SK-N-SH (cell line): Measurements from ENCODE around the gene CDC42SE2.

ENCODE experiments used
- CHD2 ChIP-seq: fragments of 150-350 bp; IDR thresholded peaks from 2 replicates; pipeline ENCODE4 v1.6.1; 2018; ENCODE audit warnings: low read length; ENCODE audit not compliant: partially characterized antibody
- IRF3 ChIP-seq: fragments of 150-350 bp; IDR thresholded peaks from 2 replicates; pipeline ENCODE4 v1.6.1; 2016; ENCODE audit warnings: mild to moderate bottlenecking, low read depth, low read length
- NFIC ChIP-seq: IDR thresholded peaks from 2 replicates; pipeline ENCODE4 v1.4.0; 2012; ENCODE audit warnings: borderline replicate concordance
- PBX3 ChIP-seq: IDR thresholded peaks from 2 replicates; pipeline ENCODE4; 2012
- POLR2AphosphoS5 ChIP-seq: IDR thresholded peaks from 2 replicates; pipeline ENCODE4 v1.6.1; 2012; ENCODE audit warnings: low read depth, low read length
- SIN3A ChIP-seq: IDR thresholded peaks from 2 replicates; pipeline ENCODE4 v1.6.1; 2012; ENCODE audit warnings: low read depth, mild to moderate bottlenecking, low read length, moderate library complexity, borderline replicate concordance
- USF2 ChIP-seq: fragments of 150-350 bp; IDR thresholded peaks from 2 replicates; pipeline ENCODE4 v1.6.1; 2017; ENCODE audit warnings: antibody characterized with exemption, low read length, low read depth, borderline replicate concordance
- TF ChIP-seq, protein P1 (sequence below): fragments of 200-600 bp; sonication (generic); IDR thresholded peaks from 2 replicates; pipeline ENCODE4 v1.6.1; 2017; ENCODE audit warnings: antibody characterized with exemption, mild to moderate bottlenecking, moderate library complexity
- TF ChIP-seq, protein P2 (sequence below): IDR thresholded peaks from 2 replicates; pipeline ENCODE4 v1.4.0; 2012; ENCODE audit warnings: low read depth, borderline replicate concordance

DNA sequence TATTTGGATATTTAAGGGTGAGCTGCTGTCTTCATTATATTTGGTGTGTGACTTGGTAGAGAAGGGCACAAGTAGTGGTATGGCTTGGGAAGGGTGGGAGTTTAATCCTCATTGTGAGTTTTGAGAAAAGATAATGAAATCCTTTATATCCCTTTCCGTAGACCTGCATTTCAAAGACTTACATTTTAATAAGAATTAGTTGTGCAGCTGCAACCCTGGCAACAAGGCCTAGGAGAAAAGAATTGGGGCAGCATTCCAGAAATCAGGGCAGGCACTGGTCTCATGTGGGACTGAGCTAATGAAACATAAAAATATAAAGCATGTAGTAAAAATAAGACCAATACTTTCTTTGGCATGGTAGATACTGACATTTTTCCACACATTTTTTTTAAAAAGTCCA lies 60.5 kb downstream of the CDC42SE2 start:
- no peak for TF ChIP-seq CHD2
- TF ChIP-seq, protein P1, sequence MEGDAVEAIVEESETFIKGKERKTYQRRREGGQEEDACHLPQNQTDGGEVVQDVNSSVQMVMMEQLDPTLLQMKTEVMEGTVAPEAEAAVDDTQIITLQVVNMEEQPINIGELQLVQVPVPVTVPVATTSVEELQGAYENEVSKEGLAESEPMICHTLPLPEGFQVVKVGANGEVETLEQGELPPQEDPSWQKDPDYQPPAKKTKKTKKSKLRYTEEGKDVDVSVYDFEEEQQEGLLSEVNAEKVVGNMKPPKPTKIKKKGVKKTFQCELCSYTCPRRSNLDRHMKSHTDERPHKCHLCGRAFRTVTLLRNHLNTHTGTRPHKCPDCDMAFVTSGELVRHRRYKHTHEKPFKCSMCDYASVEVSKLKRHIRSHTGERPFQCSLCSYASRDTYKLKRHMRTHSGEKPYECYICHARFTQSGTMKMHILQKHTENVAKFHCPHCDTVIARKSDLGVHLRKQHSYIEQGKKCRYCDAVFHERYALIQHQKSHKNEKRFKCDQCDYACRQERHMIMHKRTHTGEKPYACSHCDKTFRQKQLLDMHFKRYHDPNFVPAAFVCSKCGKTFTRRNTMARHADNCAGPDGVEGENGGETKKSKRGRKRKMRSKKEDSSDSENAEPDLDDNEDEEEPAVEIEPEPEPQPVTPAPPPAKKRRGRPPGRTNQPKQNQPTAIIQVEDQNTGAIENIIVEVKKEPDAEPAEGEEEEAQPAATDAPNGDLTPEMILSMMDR: no peak
- no peak for TF ChIP-seq IRF3
- TF ChIP-seq SIN3A: no peak
- TF ChIP-seq USF2: no peak
- TF ChIP-seq PBX3: no peak
- no peak for TF ChIP-seq POLR2AphosphoS5
- no peak for TF ChIP-seq NFIC
- TF ChIP-seq, protein P2, sequence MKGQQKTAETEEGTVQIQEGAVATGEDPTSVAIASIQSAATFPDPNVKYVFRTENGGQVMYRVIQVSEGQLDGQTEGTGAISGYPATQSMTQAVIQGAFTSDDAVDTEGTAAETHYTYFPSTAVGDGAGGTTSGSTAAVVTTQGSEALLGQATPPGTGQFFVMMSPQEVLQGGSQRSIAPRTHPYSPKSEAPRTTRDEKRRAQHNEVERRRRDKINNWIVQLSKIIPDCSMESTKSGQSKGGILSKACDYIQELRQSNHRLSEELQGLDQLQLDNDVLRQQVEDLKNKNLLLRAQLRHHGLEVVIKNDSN: no peak
